HG03558 (cell line): ENCODE data around the gene SERGEF.

Experiments used
- ATAC-seq: cut with Tn5 transposase; IDR thresholded peaks from one replicate; pipeline ENCODE4 v1.9.1; 2021; ENCODE audit warnings: moderate number of reproducible peaks; ENCODE audit not compliant: unreplicated experiment; ENCODE audit errors: extremely low read depth

Gene SERGEF

GRCh38 chr11:17763703-17764102, 249.1 kb downstream of the SERGEF start:
- no peak for ATAC-seq

- no peak for ATAC-seq
Observed at GRCh38 chr11:17763244-17763643, 249.6 kb downstream of the SERGEF start.

- ATAC-seq = no peak
Observed at GRCh38 chr11:17762309-17762974, 250.4 kb downstream of the SERGEF start.

GRCh38 chr11:17760102-17761029, 252.5 kb downstream of the SERGEF start:
- no peak for ATAC-seq

- no peak for ATAC-seq
Observed at GRCh38 chr11:17755891-17756290, 257.0 kb downstream of the SERGEF start.

- no peak for ATAC-seq
Observed at GRCh38 chr11:17753641-17754040, 259.2 kb downstream of the SERGEF start.

GRCh38 chr11:17753153-17753552, 259.7 kb downstream of the SERGEF start:
- no peak for ATAC-seq

- ATAC-seq = no peak
Observed at GRCh38 chr11:17752144-17752543, 260.7 kb downstream of the SERGEF start.

GRCh38 chr11:17751558-17751957, 261.3 kb downstream of the SERGEF start:
- ATAC-seq = no peak

- no peak for ATAC-seq
Observed at GRCh38 chr11:17750801-17751165, 262.1 kb downstream of the SERGEF start.

GRCh38 chr11:17750013-17750800, 262.6 kb downstream of the SERGEF start:
- no peak for ATAC-seq

- no peak for ATAC-seq
Observed at GRCh38 chr11:17748761-17749721, 263.8 kb downstream of the SERGEF start.

GRCh38 chr11:17748044-17748443, 264.8 kb downstream of the SERGEF start:
- no peak for ATAC-seq

GRCh38 chr11:17747131-17747955, 265.5 kb downstream of the SERGEF start:
- ATAC-seq = no peak

- ATAC-seq = no peak
Observed at GRCh38 chr11:17746096-17746495, 266.8 kb downstream of the SERGEF start.

GRCh38 chr11:17745023-17745772, 267.6 kb downstream of the SERGEF start:
- no peak for ATAC-seq

- no peak for ATAC-seq
Observed at GRCh38 chr11:17744151-17744940, 268.5 kb downstream of the SERGEF start.

GRCh38 chr11:17743808-17744119, 269.1 kb downstream of the SERGEF start:
- ATAC-seq = no peak
